Measurements from ENCODE around the gene SCRT2. TPM values are rescaled to one million over a fixed set of nuclear protein-coding genes. Genes with fewer than 3 reads are reported as not detected.

Gene SCRT2
- total and polyA plus RNA-seq, 12 donors: not detected

DNA sequence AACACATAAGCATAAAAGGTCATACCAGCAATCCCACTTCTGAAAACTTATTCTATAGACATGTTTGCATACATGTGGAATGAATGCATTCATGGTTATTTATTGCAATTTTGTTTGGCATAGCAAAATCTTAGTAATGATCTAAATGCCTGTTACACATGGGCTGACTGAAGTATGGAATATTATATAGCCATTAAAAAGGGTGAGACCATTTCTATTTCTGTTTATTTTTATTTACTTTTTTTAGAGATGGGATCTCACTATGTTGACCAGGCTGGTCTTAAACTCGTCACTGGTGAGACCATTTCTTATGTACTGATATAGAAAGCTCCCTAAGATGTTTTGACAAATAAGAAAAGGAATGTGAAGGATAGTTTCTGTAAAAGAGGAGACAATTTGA, 14.3 kb upstream of the SCRT2 start:
- TF ChIP-seq, protein P1, sequence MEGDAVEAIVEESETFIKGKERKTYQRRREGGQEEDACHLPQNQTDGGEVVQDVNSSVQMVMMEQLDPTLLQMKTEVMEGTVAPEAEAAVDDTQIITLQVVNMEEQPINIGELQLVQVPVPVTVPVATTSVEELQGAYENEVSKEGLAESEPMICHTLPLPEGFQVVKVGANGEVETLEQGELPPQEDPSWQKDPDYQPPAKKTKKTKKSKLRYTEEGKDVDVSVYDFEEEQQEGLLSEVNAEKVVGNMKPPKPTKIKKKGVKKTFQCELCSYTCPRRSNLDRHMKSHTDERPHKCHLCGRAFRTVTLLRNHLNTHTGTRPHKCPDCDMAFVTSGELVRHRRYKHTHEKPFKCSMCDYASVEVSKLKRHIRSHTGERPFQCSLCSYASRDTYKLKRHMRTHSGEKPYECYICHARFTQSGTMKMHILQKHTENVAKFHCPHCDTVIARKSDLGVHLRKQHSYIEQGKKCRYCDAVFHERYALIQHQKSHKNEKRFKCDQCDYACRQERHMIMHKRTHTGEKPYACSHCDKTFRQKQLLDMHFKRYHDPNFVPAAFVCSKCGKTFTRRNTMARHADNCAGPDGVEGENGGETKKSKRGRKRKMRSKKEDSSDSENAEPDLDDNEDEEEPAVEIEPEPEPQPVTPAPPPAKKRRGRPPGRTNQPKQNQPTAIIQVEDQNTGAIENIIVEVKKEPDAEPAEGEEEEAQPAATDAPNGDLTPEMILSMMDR (IDR thresholded peaks at IDR 0.05): no peak
- no peak for TF ChIP-seq POLR2A (IDR thresholded peaks at IDR 0.05)
- H3K36me3 ChIP-seq (replicated peaks in 1 of 2): no peaks in the 10 kb centered on the region
- H3K27me3 ChIP-seq: no peaks in the 10 kb centered on the region
- DNase-seq: no peak
- H3K4me1 ChIP-seq (replicated peaks in 1 of 2): no peaks in the 10 kb centered on the region
- H3K27ac ChIP-seq: no peak overlapping the region
- intact Hi-C loops (cut with DNase I): no loop called here
- no peak overlapping the region for H3K4me3 ChIP-seq
- no peaks in the 10 kb centered on the region for H3K9me3 ChIP-seq (replicated peaks in 1 of 3)
- WGBS, 4 donors: 40 to 62% (median 56%) methylated on average over 1 of the region's 1 CpG

DNA sequence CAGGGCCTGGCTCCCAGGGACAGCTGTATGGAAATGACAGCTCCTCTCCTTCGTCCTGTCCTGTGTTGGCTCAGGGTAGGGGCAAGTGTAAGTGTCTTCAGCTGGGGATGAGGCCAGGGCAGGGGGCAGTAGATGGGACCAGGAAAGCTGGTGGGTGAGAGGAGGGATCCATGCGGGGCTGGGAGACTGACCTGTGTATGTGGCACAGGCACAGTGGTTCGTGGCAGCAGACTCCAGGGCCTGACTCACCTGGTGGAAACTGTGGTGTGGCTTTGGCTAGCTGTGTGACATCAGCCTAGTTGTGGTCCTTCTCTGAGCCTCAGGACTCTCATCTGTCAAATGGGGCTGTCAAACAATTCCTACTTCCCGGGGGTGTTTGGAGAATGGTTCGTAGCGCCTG, 13.7 kb upstream of the SCRT2 start:
- intact Hi-C loops (cut with DNase I): no loop called here
- no peak overlapping the region for H3K4me3 ChIP-seq
- no peak for DNase-seq
- no peak for TF ChIP-seq POLR2A (IDR thresholded peaks at IDR 0.05)
- TF ChIP-seq, protein P1 (IDR thresholded peaks at IDR 0.05): no peak
- H3K27ac ChIP-seq: no peak overlapping the region
- no peaks in the 10 kb centered on the region for H3K27me3 ChIP-seq
- H3K36me3 ChIP-seq (replicated peaks in 1 of 2): no peaks in the 10 kb centered on the region
- 75 to 93% (median 77%) methylated on average over 4 to 6 of the region's 6 CpGs for WGBS, 4 donors
- no peaks in the 10 kb centered on the region for H3K4me1 ChIP-seq (replicated peaks in 1 of 2)
- H3K9me3 ChIP-seq (replicated peaks in 1 of 3): no peaks in the 10 kb centered on the region

DNA sequence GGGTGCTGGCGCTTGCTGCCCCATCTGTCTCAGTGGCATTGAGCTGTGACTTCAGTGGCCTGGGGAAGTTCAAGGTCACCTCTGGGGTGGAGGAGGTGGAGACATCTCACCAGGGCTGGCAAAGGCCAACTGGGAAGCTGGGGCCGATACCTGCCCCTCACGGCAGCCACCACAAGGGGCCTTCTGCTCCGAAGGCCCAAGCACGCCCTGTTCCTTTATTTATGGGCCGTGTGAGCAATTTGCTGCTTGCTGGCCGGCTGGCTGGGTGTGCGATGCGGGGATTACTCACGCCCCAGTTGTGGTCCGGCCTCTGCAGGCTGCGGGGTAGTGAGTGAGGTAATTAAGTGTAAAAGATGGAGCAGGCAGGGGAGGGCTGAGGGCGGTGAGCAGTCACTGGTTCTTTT, 13.2 kb upstream of the SCRT2 start:
- peak in 6 of 7 donors; percentile 39 to 62 (median 52) for DNase-seq
- WGBS, 4 donors: 17 to 36% (median 19%) methylated on average over 13 of the region's 13 CpGs
- H3K36me3 ChIP-seq (replicated peaks in 1 of 2): no peaks in the 10 kb centered on the region
- intact Hi-C loops (cut with DNase I): no loop called here
- no peak overlapping the region for H3K27ac ChIP-seq
- H3K9me3 ChIP-seq (replicated peaks in 1 of 3): no peaks in the 10 kb centered on the region
- H3K4me1 ChIP-seq (replicated peaks in 1 of 2): no peaks in the 10 kb centered on the region
- no peaks in the 10 kb centered on the region for H3K27me3 ChIP-seq
- no peak for TF ChIP-seq POLR2A (IDR thresholded peaks at IDR 0.05)
- TF ChIP-seq, protein P1 (IDR thresholded peaks at IDR 0.05): no peak
- no peak overlapping the region for H3K4me3 ChIP-seq

DNA sequence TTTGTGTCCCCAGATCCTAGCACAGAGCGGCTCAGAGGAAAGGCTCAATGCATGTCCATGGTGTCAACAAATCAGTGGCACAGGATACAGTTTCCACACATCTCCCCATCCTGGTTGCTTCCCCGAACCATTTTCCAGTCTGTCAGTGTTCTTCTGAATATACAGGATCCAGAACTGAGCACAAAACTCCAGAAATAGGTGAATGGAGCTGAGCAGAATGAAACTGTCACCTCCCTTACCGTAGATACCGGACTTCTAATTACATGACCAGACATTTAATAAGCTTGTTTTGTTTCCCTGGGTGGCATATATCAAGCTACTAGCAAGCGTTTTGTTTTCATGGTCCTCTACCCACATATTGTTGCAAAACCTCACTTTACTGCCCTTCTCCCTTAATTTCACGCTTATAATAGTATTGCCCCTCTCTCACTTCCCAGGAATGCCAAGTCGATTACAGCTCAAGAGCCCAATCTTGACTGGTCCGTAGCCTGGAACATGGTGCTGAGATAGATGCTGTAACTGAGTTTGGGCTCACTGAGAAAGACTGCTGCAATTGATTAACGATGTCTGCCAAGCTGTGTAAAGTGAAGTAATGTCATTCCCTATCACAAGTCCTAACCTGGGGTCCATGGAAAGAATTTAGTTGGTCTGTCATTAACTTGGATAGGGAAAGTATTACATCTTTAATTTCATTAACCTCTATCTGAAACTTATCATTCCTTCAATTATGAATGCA, 12.0 kb upstream of the SCRT2 start:
- H3K27ac ChIP-seq: no peak overlapping the region
- no peak overlapping the region for H3K4me3 ChIP-seq
- H3K9me3 ChIP-seq (replicated peaks in 1 of 3): no peaks in the 10 kb centered on the region
- no peak for DNase-seq
- peaks cover 1% of the 10 kb centered on the region for H3K27me3 ChIP-seq
- no peaks in the 10 kb centered on the region for H3K4me1 ChIP-seq (replicated peaks in 1 of 2)
- no peak for TF ChIP-seq POLR2A (IDR thresholded peaks at IDR 0.05)
- TF ChIP-seq, protein P1 (IDR thresholded peaks at IDR 0.05): no peak
- intact Hi-C loops (cut with DNase I): no loop called here
- 86 to 88% (median 87%) methylated on average over 9 of the region's 9 CpGs for WGBS, 4 donors
- no peaks in the 10 kb centered on the region for H3K36me3 ChIP-seq (replicated peaks in 1 of 2)
